ENCODE results near the gene CPED1.
"Not testable (repeated sequence)": the region's sequence is repeated elsewhere in the genome, so short reads cannot be mapped to it uniquely, and the experiment has no call there.

The CPED1 gene

DNA sequence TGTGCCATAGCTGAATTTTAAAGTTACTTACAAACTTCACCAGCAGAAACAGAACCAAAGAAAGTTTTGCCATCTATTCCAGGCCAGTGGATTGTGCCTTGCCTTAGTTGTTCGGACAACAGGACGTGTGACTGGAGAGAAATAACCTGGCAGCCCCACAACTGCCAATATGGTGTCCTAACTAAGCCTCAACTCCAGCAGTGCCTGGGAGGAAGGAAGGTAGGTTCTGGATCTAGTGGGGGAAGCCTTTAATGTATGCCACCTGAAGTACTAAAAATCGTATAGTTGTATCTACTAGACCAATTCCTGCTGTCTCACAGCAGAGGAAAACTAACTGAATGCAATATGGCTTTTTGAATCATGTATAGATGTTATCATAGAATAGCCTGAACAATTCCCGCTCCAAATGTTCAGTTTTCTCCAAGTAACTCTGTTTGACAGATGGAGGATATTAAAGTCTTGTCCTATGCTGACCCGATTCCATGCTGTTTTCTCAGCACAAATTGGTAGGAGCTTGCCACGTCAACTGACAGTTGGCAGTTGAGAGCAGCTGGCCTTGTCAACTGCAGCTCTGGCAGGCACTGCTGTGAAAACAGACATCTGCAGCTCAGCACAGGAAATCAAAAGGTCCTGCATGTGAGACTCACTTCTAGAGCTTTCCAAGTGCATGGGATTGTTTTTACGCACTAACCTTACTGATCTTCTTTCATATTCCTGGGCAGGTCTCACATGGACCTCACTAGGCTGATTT is 255.8 kb downstream of the CPED1 start:
- TF ChIP-seq CTCF (IDR thresholded peaks at IDR 0.05; ENCODE audit: borderline replicate concordance, insufficient read depth, low read depth, low read length): no peak
- no peak overlapping the region for H3K4me3 ChIP-seq (ENCODE audit: low read depth, low read length)

DNA sequence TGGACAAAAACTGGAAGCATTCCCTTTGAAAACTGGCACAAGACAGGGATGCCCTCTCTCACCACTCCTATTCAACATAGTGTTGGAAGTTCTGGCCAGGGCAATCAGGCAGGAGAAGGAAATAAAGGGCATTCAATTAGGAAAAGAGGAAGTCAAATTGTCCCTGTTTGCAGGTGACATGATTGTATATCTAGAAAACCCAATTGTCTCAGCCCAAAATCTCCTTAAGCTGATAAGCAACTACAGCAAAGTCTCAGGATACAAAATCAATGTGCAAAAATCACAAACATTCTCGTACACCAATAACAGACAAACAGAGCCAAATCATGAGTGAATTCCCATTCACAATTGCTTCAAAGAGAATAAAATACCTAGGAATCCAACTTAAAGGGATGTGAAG is 262.9 kb downstream of the CPED1 start:
- H3K4me3 ChIP-seq (ENCODE audit: low read depth, low read length): not testable (repeated sequence)

- H3K4me3 ChIP-seq (ENCODE audit: low read depth, low read length): not testable (repeated sequence)
These were observed 264.2 kb downstream of the CPED1 start for GRCh38 chr7:121252523-121253235.

DNA sequence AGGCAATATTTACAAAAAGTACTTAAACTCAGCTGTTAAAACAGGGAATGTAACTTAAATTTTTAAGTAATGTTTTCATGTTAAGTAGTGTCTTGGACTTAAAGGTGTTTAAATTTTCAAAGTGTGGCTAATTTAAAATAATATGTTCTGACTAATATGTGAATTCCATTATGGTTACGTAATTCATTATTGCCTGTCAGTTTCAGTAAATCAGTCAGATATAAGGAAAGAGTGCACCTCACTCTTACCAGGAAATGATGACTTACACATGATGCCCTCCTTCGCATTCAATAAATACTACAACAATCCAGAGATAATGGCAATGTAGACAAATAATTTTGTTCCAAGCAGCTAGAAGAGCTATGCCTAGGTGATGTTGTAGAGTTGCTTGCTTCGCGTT is 271.3 kb downstream of the CPED1 start:
- TF ChIP-seq CTCF (IDR thresholded peaks at IDR 0.05; ENCODE audit: borderline replicate concordance, insufficient read depth, low read depth, low read length): no peak
- no peak overlapping the region for H3K4me3 ChIP-seq (ENCODE audit: low read depth, low read length)

- no peak overlapping the region for H3K4me3 ChIP-seq (ENCODE audit: low read depth, low read length)
- no peak for TF ChIP-seq CTCF (IDR thresholded peaks at IDR 0.05; ENCODE audit: borderline replicate concordance, insufficient read depth, low read depth, low read length)
These were observed 272.8 kb downstream of the CPED1 start for GRCh38 chr7:121261207-121261884.

GRCh38 chr7:121262221-121262620 is 273.7 kb downstream of the CPED1 start:
- H3K4me3 ChIP-seq (ENCODE audit: low read depth, low read length): no peak overlapping the region
- TF ChIP-seq CTCF (IDR thresholded peaks at IDR 0.05; ENCODE audit: borderline replicate concordance, insufficient read depth, low read depth, low read length): no peak

GRCh38 chr7:121262969-121263368 is 274.5 kb downstream of the CPED1 start:
- TF ChIP-seq CTCF (IDR thresholded peaks at IDR 0.05; ENCODE audit: borderline replicate concordance, insufficient read depth, low read depth, low read length): no peak
- no peak overlapping the region for H3K4me3 ChIP-seq (ENCODE audit: low read depth, low read length)

All from GM12875 (cell line).